GM23248 (cell line): ENCODE data around the gene NKX1-1.

Experiments used
- EZH2 ChIP-seq: fragments of 200-600 bp; sonication (generic); IDR thresholded peaks from 2 replicates; pipeline ENCODE4 v1.6.1; 2018; ENCODE audit warnings: antibody characterized with exemption, mild to moderate bottlenecking; ENCODE audit not compliant: insufficient read depth, poor library complexity, severe bottlenecking
- EZH2phosphoT487 ChIP-seq: fragments of 200-600 bp; sonication (generic); IDR thresholded peaks from 2 replicates; pipeline ENCODE4 v1.6.1; 2018; ENCODE audit warnings: antibody characterized with exemption, moderate library complexity, mild to moderate bottlenecking, low read depth; ENCODE audit not compliant: insufficient read depth

DNA sequence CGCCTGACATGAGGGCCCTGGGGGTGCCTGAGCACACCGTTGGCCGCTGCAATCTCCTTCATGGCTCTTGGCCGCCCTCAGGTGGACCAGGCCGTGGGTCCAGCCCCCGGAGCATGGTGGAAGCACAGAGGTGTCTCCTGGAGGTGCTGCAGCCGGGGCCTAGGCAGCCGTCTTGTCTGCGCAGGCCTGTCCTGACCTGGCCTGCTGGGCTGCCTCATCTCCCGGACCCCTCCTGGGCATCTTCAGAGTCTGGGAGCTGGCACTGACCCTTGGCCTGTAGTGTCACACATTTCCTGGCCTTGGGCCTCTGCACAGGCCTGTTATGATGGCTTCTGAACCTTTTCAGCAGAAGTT, 38.3 kb downstream of the NKX1-1 start:
- no peak for TF ChIP-seq EZH2phosphoT487
- no peak for TF ChIP-seq EZH2
